H1 (cell line): ENCODE measurements around the gene AFF1. TPM values are rescaled to one million over a fixed set of nuclear protein-coding genes. Genes with fewer than 3 reads are reported as not detected.

ENCODE experiments used
- ASH2L ChIP-seq: fragments of 200-600, 300-600 bp; sonication (generic); IDR thresholded peaks from one replicate; pipeline ENCODE4 v1.7.1; 2017; ENCODE audit warnings: low read length
- CHD2 ChIP-seq: IDR thresholded peaks from 2 replicates; pipeline ENCODE4 v1.6.1; 2012; ENCODE audit warnings: low read length, improper control_type of control experiment
- KDM4A ChIP-seq: IDR thresholded peaks from one replicate; pipeline ENCODE4 v1.7.1; 2012; ENCODE audit warnings: low read depth, mild to moderate bottlenecking, moderate library complexity, low read length, inconsistent platforms; ENCODE audit not compliant: severe bottlenecking
- MAX ChIP-seq: IDR thresholded peaks from 2 replicates; pipeline ENCODE4 v1.6.1; 2012; ENCODE audit warnings: inconsistent platforms
- NRF1 ChIP-seq: IDR thresholded peaks from 2 replicates; pipeline ENCODE4 v1.6.1; 2011; ENCODE audit warnings: mild to moderate bottlenecking, low read depth, low read length, improper control_type of control experiment
- PHF8 ChIP-seq: fragments of 200-600 bp; sonication (generic); conservative IDR thresholded peaks from 2 replicates; pipeline ENCODE4 v1.7.1; 2012; ENCODE audit warnings: low read depth, mild to moderate bottlenecking, inconsistent platforms, low read length, moderate library complexity
- SIN3A ChIP-seq, 2 experiments: IDR thresholded peaks in 1 of 2; conservative IDR thresholded peaks in 1 of 2; 2 replicates each; pipeline ENCODE4 v1.6.1; 2011 to 2012; ENCODE audit warnings: low read length in 2 of 2, improper control_type of control experiment in 1 of 2, low read depth in 1 of 2, mild to moderate bottlenecking in 1 of 2
- TCF12 ChIP-seq: IDR thresholded peaks from 2 replicates; pipeline ENCODE4 v1.6.1; 2011; ENCODE audit warnings: low read depth, mild to moderate bottlenecking, low read length
- TEAD4 ChIP-seq: IDR thresholded peaks from 2 replicates; pipeline ENCODE4 v1.6.1; 2012; ENCODE audit warnings: low read depth, low read length, inconsistent platforms, mixed read lengths
- polyA plus RNA-seq, 7 experiments: library from polyadenylated mRNA; depleted of rRNA in 3 of 7; stranded (reverse) in 5 of 7; unstranded in 2 of 7; fragments of >200 nt in 5 of 7; fragments of 200-250 nt in 2 of 7; gene quantifications; 1 replicate in 5 of 7; 2 replicates in 1 of 7; 4 replicates in 1 of 7; pipeline versions ENCODE4 v1.2.1 to v1.2.3, GENCODE V29; 2011 to 2013; ENCODE audit warnings: missing spikeins in 2 of 7, mixed read lengths in 2 of 7
- total RNA-seq: library from RNA; stranded (reverse); fragmentation: NEBNext Ultra II Directional; extraction: Animal tissue kit (Norgen Biotek cat#: 25700); gene quantifications from 2 replicates; pipeline ENCODE4 v1.2.1, GENCODE V29; 2021
- TF ChIP-seq, protein P1 (sequence below): fragments of 300-600 bp; sonication (generic); IDR thresholded peaks from 2 replicates; pipeline ENCODE4 v1.7.1; 2012; ENCODE audit warnings: low read length, moderate library complexity, mild to moderate bottlenecking, inconsistent platforms; ENCODE audit not compliant: insufficient replicate concordance

Gene AFF1
- total and polyA plus RNA-seq, 2 of the 8 experiments (the other 6 are each of a cell fraction or from before 2014, with no cell fraction given): 14.8 to 85.5 TPM

DNA sequence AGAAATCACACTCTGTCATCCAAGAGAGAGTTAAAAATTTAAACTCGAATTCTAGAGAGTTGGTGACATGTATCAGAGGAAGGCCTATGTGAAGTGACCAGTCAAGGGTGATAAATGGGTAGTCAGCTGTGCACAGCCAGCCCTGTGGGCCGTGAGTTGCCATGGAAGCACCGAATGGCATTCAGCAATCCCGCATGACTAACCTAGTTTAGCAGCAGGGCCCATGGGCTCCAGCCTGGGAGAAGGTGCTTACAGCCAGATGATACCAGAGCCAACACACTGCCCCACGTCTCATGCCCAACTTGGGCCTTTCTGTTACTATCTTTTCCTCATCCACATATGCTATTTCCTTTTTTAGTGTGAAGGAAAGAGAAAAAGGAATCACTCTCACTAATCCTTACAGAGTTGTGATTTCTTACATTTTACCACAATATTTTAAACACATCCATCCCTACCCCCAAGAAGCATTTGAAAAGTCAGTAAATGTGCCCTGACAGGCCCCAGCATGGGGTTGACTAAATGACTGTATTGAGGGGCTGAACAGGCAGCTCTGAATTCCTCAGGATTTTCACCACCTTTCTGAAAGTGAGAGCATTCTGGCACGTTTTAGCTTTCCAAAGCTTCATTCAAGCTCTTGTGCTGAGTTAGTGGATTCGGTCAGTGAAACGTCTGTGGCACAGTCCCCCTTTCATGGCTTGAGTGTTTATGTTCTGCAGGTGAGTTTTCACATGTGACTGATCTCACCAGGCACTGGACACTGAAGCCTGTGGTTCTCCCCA lies 104.2 kb downstream of the AFF1 start (continued):
- TF ChIP-seq, protein P1, sequence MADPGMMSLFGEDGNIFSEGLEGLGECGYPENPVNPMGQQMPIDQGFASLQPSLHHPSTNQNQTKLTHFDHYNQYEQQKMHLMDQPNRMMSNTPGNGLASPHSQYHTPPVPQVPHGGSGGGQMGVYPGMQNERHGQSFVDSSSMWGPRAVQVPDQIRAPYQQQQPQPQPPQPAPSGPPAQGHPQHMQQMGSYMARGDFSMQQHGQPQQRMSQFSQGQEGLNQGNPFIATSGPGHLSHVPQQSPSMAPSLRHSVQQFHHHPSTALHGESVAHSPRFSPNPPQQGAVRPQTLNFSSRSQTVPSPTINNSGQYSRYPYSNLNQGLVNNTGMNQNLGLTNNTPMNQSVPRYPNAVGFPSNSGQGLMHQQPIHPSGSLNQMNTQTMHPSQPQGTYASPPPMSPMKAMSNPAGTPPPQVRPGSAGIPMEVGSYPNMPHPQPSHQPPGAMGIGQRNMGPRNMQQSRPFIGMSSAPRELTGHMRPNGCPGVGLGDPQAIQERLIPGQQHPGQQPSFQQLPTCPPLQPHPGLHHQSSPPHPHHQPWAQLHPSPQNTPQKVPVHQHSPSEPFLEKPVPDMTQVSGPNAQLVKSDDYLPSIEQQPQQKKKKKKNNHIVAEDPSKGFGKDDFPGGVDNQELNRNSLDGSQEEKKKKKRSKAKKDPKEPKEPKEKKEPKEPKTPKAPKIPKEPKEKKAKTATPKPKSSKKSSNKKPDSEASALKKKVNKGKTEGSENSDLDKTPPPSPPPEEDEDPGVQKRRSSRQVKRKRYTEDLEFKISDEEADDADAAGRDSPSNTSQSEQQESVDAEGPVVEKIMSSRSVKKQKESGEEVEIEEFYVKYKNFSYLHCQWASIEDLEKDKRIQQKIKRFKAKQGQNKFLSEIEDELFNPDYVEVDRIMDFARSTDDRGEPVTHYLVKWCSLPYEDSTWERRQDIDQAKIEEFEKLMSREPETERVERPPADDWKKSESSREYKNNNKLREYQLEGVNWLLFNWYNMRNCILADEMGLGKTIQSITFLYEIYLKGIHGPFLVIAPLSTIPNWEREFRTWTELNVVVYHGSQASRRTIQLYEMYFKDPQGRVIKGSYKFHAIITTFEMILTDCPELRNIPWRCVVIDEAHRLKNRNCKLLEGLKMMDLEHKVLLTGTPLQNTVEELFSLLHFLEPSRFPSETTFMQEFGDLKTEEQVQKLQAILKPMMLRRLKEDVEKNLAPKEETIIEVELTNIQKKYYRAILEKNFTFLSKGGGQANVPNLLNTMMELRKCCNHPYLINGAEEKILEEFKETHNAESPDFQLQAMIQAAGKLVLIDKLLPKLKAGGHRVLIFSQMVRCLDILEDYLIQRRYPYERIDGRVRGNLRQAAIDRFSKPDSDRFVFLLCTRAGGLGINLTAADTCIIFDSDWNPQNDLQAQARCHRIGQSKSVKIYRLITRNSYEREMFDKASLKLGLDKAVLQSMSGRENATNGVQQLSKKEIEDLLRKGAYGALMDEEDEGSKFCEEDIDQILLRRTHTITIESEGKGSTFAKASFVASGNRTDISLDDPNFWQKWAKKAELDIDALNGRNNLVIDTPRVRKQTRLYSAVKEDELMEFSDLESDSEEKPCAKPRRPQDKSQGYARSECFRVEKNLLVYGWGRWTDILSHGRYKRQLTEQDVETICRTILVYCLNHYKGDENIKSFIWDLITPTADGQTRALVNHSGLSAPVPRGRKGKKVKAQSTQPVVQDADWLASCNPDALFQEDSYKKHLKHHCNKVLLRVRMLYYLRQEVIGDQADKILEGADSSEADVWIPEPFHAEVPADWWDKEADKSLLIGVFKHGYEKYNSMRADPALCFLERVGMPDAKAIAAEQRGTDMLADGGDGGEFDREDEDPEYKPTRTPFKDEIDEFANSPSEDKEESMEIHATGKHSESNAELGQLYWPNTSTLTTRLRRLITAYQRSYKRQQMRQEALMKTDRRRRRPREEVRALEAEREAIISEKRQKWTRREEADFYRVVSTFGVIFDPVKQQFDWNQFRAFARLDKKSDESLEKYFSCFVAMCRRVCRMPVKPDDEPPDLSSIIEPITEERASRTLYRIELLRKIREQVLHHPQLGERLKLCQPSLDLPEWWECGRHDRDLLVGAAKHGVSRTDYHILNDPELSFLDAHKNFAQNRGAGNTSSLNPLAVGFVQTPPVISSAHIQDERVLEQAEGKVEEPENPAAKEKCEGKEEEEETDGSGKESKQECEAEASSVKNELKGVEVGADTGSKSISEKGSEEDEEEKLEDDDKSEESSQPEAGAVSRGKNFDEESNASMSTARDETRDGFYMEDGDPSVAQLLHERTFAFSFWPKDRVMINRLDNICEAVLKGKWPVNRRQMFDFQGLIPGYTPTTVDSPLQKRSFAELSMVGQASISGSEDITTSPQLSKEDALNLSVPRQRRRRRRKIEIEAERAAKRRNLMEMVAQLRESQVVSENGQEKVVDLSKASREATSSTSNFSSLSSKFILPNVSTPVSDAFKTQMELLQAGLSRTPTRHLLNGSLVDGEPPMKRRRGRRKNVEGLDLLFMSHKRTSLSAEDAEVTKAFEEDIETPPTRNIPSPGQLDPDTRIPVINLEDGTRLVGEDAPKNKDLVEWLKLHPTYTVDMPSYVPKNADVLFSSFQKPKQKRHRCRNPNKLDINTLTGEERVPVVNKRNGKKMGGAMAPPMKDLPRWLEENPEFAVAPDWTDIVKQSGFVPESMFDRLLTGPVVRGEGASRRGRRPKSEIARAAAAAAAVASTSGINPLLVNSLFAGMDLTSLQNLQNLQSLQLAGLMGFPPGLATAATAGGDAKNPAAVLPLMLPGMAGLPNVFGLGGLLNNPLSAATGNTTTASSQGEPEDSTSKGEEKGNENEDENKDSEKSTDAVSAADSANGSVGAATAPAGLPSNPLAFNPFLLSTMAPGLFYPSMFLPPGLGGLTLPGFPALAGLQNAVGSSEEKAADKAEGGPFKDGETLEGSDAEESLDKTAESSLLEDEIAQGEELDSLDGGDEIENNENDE: no peak
- TF ChIP-seq MAX (no peak), KDM4A (no peak), CHD2 (no peak), TCF12 (no peak), ASH2L (peak; percentile 26), SIN3A (conservative IDR thresholded peaks at IDR 0.05 in 1 of 2, IDR thresholded peaks at IDR 0.05 in 1 of 2; ENCODE audit: low read depth in 1 of 2, low read length in 2 of 2) (peak; percentile 69 to 92; a peak in 2 of 4 replicates), NRF1 (no peak), TEAD4 (0 out of 2 replicates have a peak, but pooled peaks have one; percentile 16), PHF8 (no peak)
